Measurements from ENCODE around the gene ULK4.
"Not testable (repeated sequence)": the region's sequence is repeated elsewhere in the genome, so short reads cannot be mapped to it uniquely, and the experiment has no call there.

The ULK4 gene

GRCh38 chr3:41290306-41290705 is 671.6 kb downstream of the ULK4 start:
- no peak for DNase-seq

GRCh38 chr3:41288785-41289184 is 673.1 kb downstream of the ULK4 start:
- no peak for DNase-seq

GRCh38 chr3:41286305-41286704 is 675.6 kb downstream of the ULK4 start:
- DNase-seq: no peak

- DNase-seq: not testable (repeated sequence)
Measured at GRCh38 chr3:41284934-41285333, 677.0 kb downstream of the ULK4 start.

- DNase-seq: no peak
Measured at GRCh38 chr3:41277790-41278465, 684.0 kb downstream of the ULK4 start.

- no peak for DNase-seq
Measured at GRCh38 chr3:41276191-41276590, 685.7 kb downstream of the ULK4 start.

GRCh38 chr3:41274944-41275668 is 686.8 kb downstream of the ULK4 start:
- DNase-seq: no peak

- DNase-seq: no peak
Measured at GRCh38 chr3:41272667-41273066, 689.2 kb downstream of the ULK4 start.

GRCh38 chr3:41267975-41268640 is 693.8 kb downstream of the ULK4 start:
- no peak for DNase-seq

GRCh38 chr3:41265823-41266273 is 696.1 kb downstream of the ULK4 start:
- DNase-seq: no peak

GRCh38 chr3:41265011-41265545 is 696.8 kb downstream of the ULK4 start:
- DNase-seq: no peak

GRCh38 chr3:41260063-41260450 is 701.8 kb downstream of the ULK4 start:
- no peak for DNase-seq

- no peak for DNase-seq
Measured at GRCh38 chr3:41259449-41260062, 702.3 kb downstream of the ULK4 start.

- no peak for DNase-seq
Measured at GRCh38 chr3:41258239-41258800, 703.6 kb downstream of the ULK4 start.

GRCh38 chr3:41251593-41251992 is 710.3 kb downstream of the ULK4 start:
- no peak for DNase-seq

- no peak for DNase-seq
Measured at GRCh38 chr3:41250825-41251224, 711.1 kb downstream of the ULK4 start.

- no peak for DNase-seq
Measured at GRCh38 chr3:41249318-41249717, 712.6 kb downstream of the ULK4 start.

- no peak for DNase-seq
Measured at GRCh38 chr3:41248525-41248924, 713.4 kb downstream of the ULK4 start.

GRCh38 chr3:41247055-41248004 is 714.6 kb downstream of the ULK4 start:
- DNase-seq: no peak

GRCh38 chr3:41244620-41245336 is 717.1 kb downstream of the ULK4 start:
- no peak for DNase-seq

GRCh38 chr3:41243183-41243582 is 718.7 kb downstream of the ULK4 start:
- no peak for DNase-seq
